ENCODE data around the gene TM6SF1. TPM values are rescaled to one million over a fixed set of nuclear protein-coding genes. Genes with fewer than 3 reads are reported as not detected.
"Not testable (repeated sequence)": the region's sequence is repeated elsewhere in the genome, so short reads cannot be mapped to it uniquely, and the experiment has no call there.

TM6SF1 gene
- total RNA-seq, 1 donor from 2014 or later = 2.6 TPM

- FAIRE-seq = no peak
- no peaks in the 10 kb centered on the region for H3K27me3 ChIP-seq (ENCODE audit: control insufficient read depth, insufficient read depth, low read length)
- H3K4me3 ChIP-seq (ENCODE audit: low read depth, low read length) = no peak overlapping the region
- TF ChIP-seq CTCF (IDR thresholded peaks at IDR 0.05; ENCODE audit: insufficient read depth, low read length, severe bottlenecking) = no peak
- peaks cover 1% of the 10 kb centered on the region for H3K36me3 ChIP-seq (ENCODE audit: control insufficient read depth, insufficient read depth, low read length)
- no peak for DNase-seq (ENCODE audit: low read depth)
Observed at GRCh38 chr15:83127547-83128150, 20.2 kb downstream of the TM6SF1 start.

- TF ChIP-seq CTCF (IDR thresholded peaks at IDR 0.05; ENCODE audit: insufficient read depth, low read length, severe bottlenecking) = no peak
- Histone ChIP-seq H3K4me3 (ENCODE audit: low read depth, low read length) (no peak overlapping the region), H3K36me3 (ENCODE audit: control insufficient read depth, insufficient read depth, low read length) (peaks cover 1% of the 10 kb centered on the region), H3K27me3 (ENCODE audit: control insufficient read depth, insufficient read depth, low read length) (no peaks in the 10 kb centered on the region)
- DNase-seq (ENCODE audit: low read depth) (no peak), FAIRE-seq (no peak)
Observed at GRCh38 chr15:83129791-83130190, 22.3 kb downstream of the TM6SF1 start.

- FAIRE-seq (no peak), DNase-seq (ENCODE audit: low read depth) (no peak)
- no peak for TF ChIP-seq CTCF (IDR thresholded peaks at IDR 0.05; ENCODE audit: insufficient read depth, low read length, severe bottlenecking)
- H3K36me3 ChIP-seq (ENCODE audit: control insufficient read depth, insufficient read depth, low read length) = peaks cover 1% of the 10 kb centered on the region
- no peaks in the 10 kb centered on the region for H3K27me3 ChIP-seq (ENCODE audit: control insufficient read depth, insufficient read depth, low read length)
- no peak overlapping the region for H3K4me3 ChIP-seq (ENCODE audit: low read depth, low read length)
Observed at GRCh38 chr15:83132861-83133523, 25.5 kb downstream of the TM6SF1 start.

- H3K36me3 ChIP-seq (ENCODE audit: control insufficient read depth, insufficient read depth, low read length); FAIRE-seq; H3K27me3 ChIP-seq (ENCODE audit: control insufficient read depth, insufficient read depth, low read length); H3K4me3 ChIP-seq (ENCODE audit: low read depth, low read length); DNase-seq (ENCODE audit: low read depth): not testable (repeated sequence)
Observed at GRCh38 chr15:83142151-83142550, 34.7 kb downstream of the TM6SF1 start.

- FAIRE-seq = no peak
- H3K4me3 ChIP-seq (ENCODE audit: low read depth, low read length) = no peak overlapping the region
- H3K27me3 ChIP-seq (ENCODE audit: control insufficient read depth, insufficient read depth, low read length) = no peaks in the 10 kb centered on the region
- peaks cover 7% of the 10 kb centered on the region for H3K36me3 ChIP-seq (ENCODE audit: control insufficient read depth, insufficient read depth, low read length)
- no peak for DNase-seq (ENCODE audit: low read depth)
- TF ChIP-seq CTCF (IDR thresholded peaks at IDR 0.05; ENCODE audit: insufficient read depth, low read length, severe bottlenecking) = no peak
Observed at GRCh38 chr15:83144771-83145170, 37.3 kb downstream of the TM6SF1 start.

GRCh38 chr15:83153288-83153687 is 45.8 kb downstream of the TM6SF1 start:
- FAIRE-seq = no peak
- Histone ChIP-seq H3K36me3 (ENCODE audit: control insufficient read depth, insufficient read depth, low read length) (peaks cover 1% of the 10 kb centered on the region), H3K27me3 (ENCODE audit: control insufficient read depth, insufficient read depth, low read length) (no peaks in the 10 kb centered on the region)

More at GRCh38 chr15:83153288-83153687, 45.8 kb downstream of the TM6SF1 start:
- H3K4me3 ChIP-seq (ENCODE audit: low read depth, low read length) = no peak overlapping the region
- DNase-seq (ENCODE audit: low read depth) = peak; percentile 20
- no peak for TF ChIP-seq CTCF (IDR thresholded peaks at IDR 0.05; ENCODE audit: insufficient read depth, low read length, severe bottlenecking)

Data from bronchial epithelial cell (primary cell).